Measurements from ENCODE around the gene MYBBP1A. TPM values are rescaled to one million over a fixed set of nuclear protein-coding genes. Genes with fewer than 3 reads are reported as not detected.

The MYBBP1A gene
- total and polyA plus RNA-seq, 9 donors = 12.7 to 71.4 (median 45.5) TPM

- no peak for TF ChIP-seq EP300 (IDR thresholded peaks at IDR 0.05)
- DNase-seq = no peak
- intact Hi-C loops (cut with DNase I) = loop anchor here in 1 of 4 donors (10.0 kb wide), 1 partner anchor 135 kb away; no protein-coding TSS in a partner anchor
- WGBS, 3 donors = 91 to 98% (median 96%) methylated on average over 5 of the region's 5 CpGs
- H3K27me3 ChIP-seq = no peaks in the 10 kb centered on the region
- H3K27ac ChIP-seq = no peak overlapping the region
- H3K4me3 ChIP-seq = no peak overlapping the region
- no peaks in the 10 kb centered on the region for H3K9me3 ChIP-seq
- no peaks in the 10 kb centered on the region for H3K36me3 ChIP-seq
- H3K4me1 ChIP-seq (ENCODE audit: insufficient read depth) = peaks cover 6% of the 10 kb centered on the region
Measured at GRCh38 chr17:4559966-4560365, 4.8 kb upstream of the MYBBP1A start.

GRCh38 chr17:4559139-4559791 lies 4.1 kb upstream of the MYBBP1A start:
- Histone ChIP-seq H3K27ac (no peak overlapping the region), H3K4me1 (ENCODE audit: insufficient read depth) (peaks cover 11% of the 10 kb centered on the region), H3K4me3 (no peak overlapping the region), H3K36me3 (no peaks in the 10 kb centered on the region), H3K27me3 (no peaks in the 10 kb centered on the region), H3K9me3 (no peaks in the 10 kb centered on the region)
- WGBS, 3 donors = 59 to 60% (median 59%) methylated on average over 15 to 17 of the region's 17 CpGs
- intact Hi-C loops (cut with DNase I) = loop anchor here in 1 of 4 donors (10.0 kb wide), 1 partner anchor 134 kb away; no protein-coding TSS in a partner anchor
- TF ChIP-seq CTCF (IDR thresholded peaks at IDR 0.05) (no peak), POLR2A (IDR thresholded peaks at IDR 0.05) (no peak), EP300 (IDR thresholded peaks at IDR 0.05) (no peak)
- DNase-seq = peak in 3 of 5 donors; percentile 24 to 46 (median 34)

GRCh38 chr17:4558347-4558971 lies 3.3 kb upstream of the MYBBP1A start:
- H3K4me3 ChIP-seq = no peak overlapping the region
- 87 to 92% (median 90%) methylated on average over 22 to 24 of the region's 24 CpGs for WGBS, 3 donors
- no peaks in the 10 kb centered on the region for H3K36me3 ChIP-seq
- TF ChIP-seq EP300 (IDR thresholded peaks at IDR 0.05) (no peak), POLR2A (IDR thresholded peaks at IDR 0.05) (no peak), CTCF (IDR thresholded peaks at IDR 0.05) (no peak)
- no peak overlapping the region for H3K27ac ChIP-seq
- H3K27me3 ChIP-seq = no peaks in the 10 kb centered on the region
- H3K9me3 ChIP-seq = no peaks in the 10 kb centered on the region
- intact Hi-C loops (cut with DNase I) = loop anchor here in 1 of 4 donors (10.0 kb wide), 1 partner anchor 134 kb away; no protein-coding TSS in a partner anchor
- no peak for DNase-seq
- peaks cover 11% of the 10 kb centered on the region for H3K4me1 ChIP-seq (ENCODE audit: insufficient read depth)

- WGBS, 3 donors = 83 to 89% (median 86%) methylated on average over 6 of the region's 6 CpGs
- no peak for DNase-seq
- Histone ChIP-seq H3K27ac (no peak overlapping the region), H3K36me3 (no peaks in the 10 kb centered on the region), H3K4me3 (no peak overlapping the region), H3K4me1 (ENCODE audit: insufficient read depth) (peaks cover 11% of the 10 kb centered on the region), H3K9me3 (no peaks in the 10 kb centered on the region), H3K27me3 (no peaks in the 10 kb centered on the region)
- intact Hi-C loops (cut with DNase I) = loop anchor here in 1 of 4 donors (10.0 kb wide), 1 partner anchor 133 kb away; no protein-coding TSS in a partner anchor
- TF ChIP-seq CTCF (IDR thresholded peaks at IDR 0.05) (no peak), EP300 (IDR thresholded peaks at IDR 0.05) (no peak)
Measured at GRCh38 chr17:4557626-4558346, 2.6 kb upstream of the MYBBP1A start.
